MM.1S (cell line): ENCODE measurements around the gene SUPT3H.

Source experiments
- DNase-seq: peaks from one replicate; pipeline ENCODE4 v3.0.0-alpha.2; 2015
- H2AFZ ChIP-seq: fragments of 300-600 bp; sonication (generic); 2 replicates; pipeline ENCODE4 v1.6.0; 2016; ENCODE audit warnings: antibody characterized with exemption, low read length
- H3F3A ChIP-seq: fragments of 300-600 bp; sonication (generic); 2 replicates; pipeline ENCODE4 v1.6.1; 2016; ENCODE audit warnings: mild to moderate bottlenecking, antibody characterized with exemption, low read length, moderate library complexity, mixed read lengths; ENCODE audit not compliant: insufficient read depth
- H3K27ac ChIP-seq: fragments of 300-600 bp; sonication (generic); 2 replicates; pipeline ENCODE4 v1.5.1; 2016; ENCODE audit warnings: mild to moderate bottlenecking, low read length
- H3K27me3 ChIP-seq: fragments of 300-600 bp; sonication (generic); replicated peaks from 2 replicates; pipeline ENCODE4 v1.6.0; 2016; ENCODE audit warnings: low read length; ENCODE audit not compliant: insufficient read depth
- H3K36me3 ChIP-seq: fragments of 300-600 bp; sonication (generic); replicated peaks from 2 replicates; pipeline ENCODE4 v1.6.1; 2016; ENCODE audit warnings: mild to moderate bottlenecking, low read length, mixed read lengths; ENCODE audit not compliant: insufficient read depth
- H3K4me1 ChIP-seq: fragments of 300-600 bp; sonication (generic); 2 replicates; pipeline ENCODE4 v1.6.1; 2016; ENCODE audit warnings: low read length, mixed read lengths
- H3K4me2 ChIP-seq: fragments of 300-600 bp; sonication (generic); 2 replicates; pipeline ENCODE4 v1.6.0; 2016; ENCODE audit warnings: low read depth, low read length
- H3K4me3 ChIP-seq: fragments of 300-600 bp; sonication (generic); 2 replicates; pipeline ENCODE4 v1.5.1; 2016; ENCODE audit warnings: low read length, mixed read lengths
- H3K79me2 ChIP-seq: fragments of 300-600 bp; sonication (generic); 2 replicates; pipeline ENCODE4 v1.6.1; 2016; ENCODE audit warnings: mixed run types, low read length, mixed read lengths
- H3K9ac ChIP-seq: fragments of 300-600 bp; sonication (generic); 2 replicates; pipeline ENCODE4 v1.6.1; 2016; ENCODE audit warnings: low read length, mixed read lengths
- H3K9me2 ChIP-seq: fragments of 300-600 bp; sonication (generic); replicated peaks from 2 replicates; pipeline ENCODE4 v1.6.1; 2016; ENCODE audit warnings: mild to moderate bottlenecking, low read length, mixed read lengths; ENCODE audit not compliant: insufficient read depth
- H3K9me3 ChIP-seq: fragments of 300-600 bp; sonication (generic); replicated peaks from 2 replicates; pipeline ENCODE4 v1.6.1; 2016; ENCODE audit warnings: mild to moderate bottlenecking, low read length, mixed read lengths; ENCODE audit not compliant: insufficient read depth
- H4K20me1 ChIP-seq: fragments of 300-600 bp; sonication (generic); 2 replicates; pipeline ENCODE4 v1.6.1; 2016; ENCODE audit warnings: mild to moderate bottlenecking, low read length, moderate library complexity, mixed read lengths; ENCODE audit not compliant: insufficient read depth
- EZH2 ChIP-seq: fragments of 300-600 bp; sonication (generic); optimal IDR thresholded peaks from 2 replicates; pipeline ENCODE3; 2017; ENCODE audit warnings: low read depth, mild to moderate bottlenecking, antibody characterized with exemption, low read length, mixed read lengths
- EZH2phosphoT487 ChIP-seq: fragments of 300-600 bp; sonication (generic); IDR thresholded peaks from 2 replicates; pipeline ENCODE4 v1.6.1; 2018; ENCODE audit warnings: antibody characterized with exemption, low read length
- TF ChIP-seq, protein P1 (sequence below): fragments of 300-600 bp; sonication (generic); IDR thresholded peaks from 2 replicates; pipeline ENCODE4 v1.5.1; 2016; ENCODE audit warnings: antibody characterized with exemption, low read length, mixed read lengths

Gene SUPT3H

DNA sequence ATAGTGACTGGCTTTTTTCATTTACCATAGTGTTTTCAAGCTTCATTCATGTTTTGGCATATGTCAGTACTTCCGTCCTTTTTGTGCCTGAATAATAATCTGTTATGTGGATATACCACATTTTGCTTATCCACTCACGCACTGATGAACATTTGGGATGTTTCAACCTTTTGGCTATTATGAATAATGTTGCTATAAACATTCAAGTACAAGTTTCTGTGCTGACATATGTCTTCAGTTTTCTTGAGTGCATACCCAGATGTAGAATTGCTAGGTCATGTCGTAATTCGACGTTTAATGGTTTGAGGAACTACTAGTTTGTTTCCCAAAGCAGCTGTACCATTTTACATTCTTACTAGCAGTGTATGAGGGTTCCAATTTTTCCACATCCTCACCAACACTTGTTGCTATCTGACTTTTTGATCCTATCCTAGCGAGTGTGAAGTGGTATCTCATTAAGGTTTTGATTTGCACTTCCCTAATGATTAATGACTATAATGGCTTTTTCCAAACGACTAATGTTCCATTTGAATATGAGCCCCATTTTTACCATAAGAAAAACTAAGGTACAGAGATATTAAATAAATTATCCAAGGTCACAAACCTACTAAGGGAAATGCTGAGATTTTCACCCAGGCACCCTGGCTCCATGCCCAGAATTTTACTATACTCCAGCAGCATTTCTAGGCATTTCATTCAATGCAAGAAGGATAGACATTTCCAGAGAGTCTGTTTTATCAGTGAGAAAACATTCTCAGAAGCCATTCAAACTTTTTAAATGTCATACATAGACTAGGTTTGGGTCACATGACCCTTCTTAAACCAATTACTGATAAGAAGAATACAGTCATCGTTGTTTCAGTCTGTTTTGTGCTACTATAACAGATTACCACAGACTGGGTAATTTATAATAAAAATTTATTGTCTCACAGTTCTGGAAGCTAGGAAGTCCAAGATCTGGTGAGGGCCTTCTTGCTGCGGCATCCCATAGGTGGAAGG lies 120.7 kb downstream of the SUPT3H start:
- Histone ChIP-seq H3K9me2 (no peaks in the 10 kb centered on the region), H3K36me3 (no peaks in the 10 kb centered on the region), H2AFZ (no peak overlapping the region), H3K4me3 (no peak overlapping the region), H3K4me2 (no peak overlapping the region), H3K27ac (no peak overlapping the region), H3K27me3 (no peaks in the 10 kb centered on the region), H3K9ac (no peak overlapping the region), H3K9me3 (no peaks in the 10 kb centered on the region), H3K4me1 (no peaks in the 10 kb centered on the region), H4K20me1 (no peaks in the 10 kb centered on the region), H3K79me2 (no peaks in the 10 kb centered on the region), H3F3A (no peaks in the 10 kb centered on the region)
- TF ChIP-seq EZH2 = no peak
- TF ChIP-seq, protein P1, sequence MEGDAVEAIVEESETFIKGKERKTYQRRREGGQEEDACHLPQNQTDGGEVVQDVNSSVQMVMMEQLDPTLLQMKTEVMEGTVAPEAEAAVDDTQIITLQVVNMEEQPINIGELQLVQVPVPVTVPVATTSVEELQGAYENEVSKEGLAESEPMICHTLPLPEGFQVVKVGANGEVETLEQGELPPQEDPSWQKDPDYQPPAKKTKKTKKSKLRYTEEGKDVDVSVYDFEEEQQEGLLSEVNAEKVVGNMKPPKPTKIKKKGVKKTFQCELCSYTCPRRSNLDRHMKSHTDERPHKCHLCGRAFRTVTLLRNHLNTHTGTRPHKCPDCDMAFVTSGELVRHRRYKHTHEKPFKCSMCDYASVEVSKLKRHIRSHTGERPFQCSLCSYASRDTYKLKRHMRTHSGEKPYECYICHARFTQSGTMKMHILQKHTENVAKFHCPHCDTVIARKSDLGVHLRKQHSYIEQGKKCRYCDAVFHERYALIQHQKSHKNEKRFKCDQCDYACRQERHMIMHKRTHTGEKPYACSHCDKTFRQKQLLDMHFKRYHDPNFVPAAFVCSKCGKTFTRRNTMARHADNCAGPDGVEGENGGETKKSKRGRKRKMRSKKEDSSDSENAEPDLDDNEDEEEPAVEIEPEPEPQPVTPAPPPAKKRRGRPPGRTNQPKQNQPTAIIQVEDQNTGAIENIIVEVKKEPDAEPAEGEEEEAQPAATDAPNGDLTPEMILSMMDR = no peak
- no peak for TF ChIP-seq EZH2phosphoT487
- no peak for DNase-seq

DNA sequence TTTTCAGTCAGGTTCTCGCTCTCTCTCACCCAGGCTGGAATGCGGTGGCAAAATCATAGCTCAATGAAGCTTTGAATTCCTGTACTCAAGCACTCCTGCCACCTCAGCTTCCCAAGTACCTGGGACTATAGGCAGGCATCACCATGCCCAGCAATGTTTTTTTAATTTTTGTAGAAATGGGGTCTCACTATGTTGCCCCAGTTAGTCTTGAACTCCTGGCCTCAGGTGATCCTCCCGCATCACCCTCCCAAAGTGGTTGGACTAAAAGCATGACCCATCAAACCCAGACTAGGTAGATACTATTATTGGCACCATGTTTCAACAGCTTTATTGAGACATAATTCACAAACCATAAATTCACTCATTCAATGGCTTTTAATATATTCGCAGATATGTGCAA lies 122.3 kb downstream of the SUPT3H start:
- no peak for DNase-seq
- Histone ChIP-seq H3K9me2 (no peaks in the 10 kb centered on the region), H3K79me2 (no peaks in the 10 kb centered on the region), H3K4me2 (no peak overlapping the region), H3K27ac (no peak overlapping the region), H3F3A (no peaks in the 10 kb centered on the region), H2AFZ (no peak overlapping the region), H3K4me1 (no peaks in the 10 kb centered on the region), H3K9ac (no peak overlapping the region), H3K36me3 (no peaks in the 10 kb centered on the region), H3K4me3 (no peak overlapping the region), H3K9me3 (no peaks in the 10 kb centered on the region), H4K20me1 (no peaks in the 10 kb centered on the region), H3K27me3 (no peaks in the 10 kb centered on the region)
- TF ChIP-seq EZH2 (no peak), EZH2phosphoT487 (no peak)
- TF ChIP-seq, protein P1 = no peak

DNA sequence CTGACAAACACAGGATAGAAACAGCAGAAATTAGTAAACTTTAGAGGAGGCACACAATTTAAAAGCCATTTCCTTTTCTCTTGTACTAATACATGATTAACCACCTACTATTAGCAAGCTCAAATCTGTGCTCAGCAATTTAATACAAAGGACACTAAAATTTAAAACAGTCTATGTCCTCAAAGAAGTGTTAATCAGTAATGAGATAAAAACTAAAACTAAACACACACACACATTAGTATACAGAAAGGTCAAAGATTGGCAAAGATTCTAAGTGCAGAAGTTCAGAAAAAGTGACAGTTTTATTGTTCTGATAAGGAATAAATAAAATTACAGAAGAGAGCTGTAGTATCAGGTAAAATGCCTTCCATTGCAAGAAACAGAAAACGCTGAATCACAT lies 123.5 kb downstream of the SUPT3H start:
- Histone ChIP-seq H3K27me3 (no peaks in the 10 kb centered on the region), H3F3A (no peaks in the 10 kb centered on the region), H3K4me3 (no peak overlapping the region), H3K9me2 (no peaks in the 10 kb centered on the region), H2AFZ (no peak overlapping the region), H3K9me3 (no peaks in the 10 kb centered on the region), H3K36me3 (no peaks in the 10 kb centered on the region), H3K27ac (no peak overlapping the region), H4K20me1 (no peaks in the 10 kb centered on the region), H3K79me2 (no peaks in the 10 kb centered on the region), H3K4me2 (no peak overlapping the region), H3K4me1 (no peaks in the 10 kb centered on the region), H3K9ac (no peak overlapping the region)
- DNase-seq = no peak
- TF ChIP-seq EZH2phosphoT487 (no peak), EZH2 (no peak)
- TF ChIP-seq, protein P1 = no peak
